Measurements from ENCODE around the gene UBA52.

UBA52 gene

GRCh38 chr19:18608805-18609716 is 37.4 kb downstream of the UBA52 start:
- DNase-seq (ENCODE audit: low spot score) = no peak

GRCh38 chr19:18609717-18610051 is 38.0 kb downstream of the UBA52 start:
- DNase-seq (ENCODE audit: low spot score) = no peak

- DNase-seq (ENCODE audit: low spot score) = no peak
Observed at GRCh38 chr19:18610245-18610555, 38.5 kb downstream of the UBA52 start.

GRCh38 chr19:18610556-18611326 is 39.1 kb downstream of the UBA52 start:
- no peak for DNase-seq (ENCODE audit: low spot score)

- no peak for DNase-seq (ENCODE audit: low spot score)
Observed at GRCh38 chr19:18611327-18612050, 39.8 kb downstream of the UBA52 start.

GRCh38 chr19:18612051-18612771 is 40.6 kb downstream of the UBA52 start:
- no peak for DNase-seq (ENCODE audit: low spot score)

GRCh38 chr19:18612772-18613588 is 41.3 kb downstream of the UBA52 start, which contains the start of gene TMEM59L:
TSS of gene TMEM59L (plus strand) at chr19:18612870. CDS start at chr19:18612959, 89 bp downstream.
- no peak for DNase-seq (ENCODE audit: low spot score)

- no peak for DNase-seq (ENCODE audit: low spot score)
Observed at GRCh38 chr19:18613589-18614234, 42.1 kb downstream of the UBA52 start.

- DNase-seq (ENCODE audit: low spot score) = no peak
Observed at GRCh38 chr19:18616023-18616422, 44.4 kb downstream of the UBA52 start.

- no peak for DNase-seq (ENCODE audit: low spot score)
Observed at GRCh38 chr19:18617562-18617961, 45.9 kb downstream of the UBA52 start.

GRCh38 chr19:18618236-18618635 is 46.6 kb downstream of the UBA52 start:
- DNase-seq (ENCODE audit: low spot score) = no peak

- DNase-seq (ENCODE audit: low spot score) = no peak
Observed at GRCh38 chr19:18620311-18620710, 48.7 kb downstream of the UBA52 start.

- DNase-seq (ENCODE audit: low spot score) = no peak
Observed at GRCh38 chr19:18620902-18621301, 49.2 kb downstream of the UBA52 start.

GRCh38 chr19:18626906-18627305 is 55.2 kb downstream of the UBA52 start:
- DNase-seq (ENCODE audit: low spot score) = no peak
